ENCODE measurements around the gene CFAP251. TPM values are rescaled to one million over a fixed set of nuclear protein-coding genes. Genes with fewer than 3 reads are reported as not detected.

The CFAP251 gene
- total RNA-seq, 1 donor from 2014 or later = 0.48 TPM

DNA sequence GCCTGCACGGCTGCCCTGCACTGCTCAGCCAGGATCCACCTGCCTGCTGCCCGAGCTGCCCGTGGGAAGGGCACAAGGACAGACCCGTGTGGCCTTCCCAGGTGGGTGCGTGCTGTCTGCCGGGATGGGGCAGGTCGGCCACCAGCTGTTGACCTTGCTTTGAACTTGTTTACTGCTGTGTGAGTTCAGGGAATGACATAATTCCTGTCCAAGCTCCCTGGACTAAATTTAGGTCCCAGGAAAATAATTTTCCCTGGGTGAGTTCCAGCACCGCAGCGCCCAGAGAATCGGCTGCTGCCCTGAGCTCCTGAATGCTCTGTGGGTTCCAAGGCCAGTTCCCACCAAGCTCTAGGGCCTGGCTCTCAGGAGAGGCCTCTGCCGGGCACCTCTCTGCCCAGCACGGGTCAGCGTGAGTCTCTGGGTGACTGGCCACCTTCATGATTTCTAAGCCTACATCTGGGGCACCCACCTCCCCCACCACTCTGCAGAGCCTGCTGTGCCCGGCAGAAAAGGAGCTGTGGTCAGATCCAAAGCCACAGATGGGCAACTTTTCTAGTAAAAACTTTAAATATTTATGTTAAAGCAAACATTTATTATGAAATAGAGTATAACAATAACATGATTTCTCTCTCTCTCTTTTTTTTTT is 133.0 kb downstream of the CFAP251 start:
- intact Hi-C loops (cut with micrococcal nuclease) = no loop called here

DNA sequence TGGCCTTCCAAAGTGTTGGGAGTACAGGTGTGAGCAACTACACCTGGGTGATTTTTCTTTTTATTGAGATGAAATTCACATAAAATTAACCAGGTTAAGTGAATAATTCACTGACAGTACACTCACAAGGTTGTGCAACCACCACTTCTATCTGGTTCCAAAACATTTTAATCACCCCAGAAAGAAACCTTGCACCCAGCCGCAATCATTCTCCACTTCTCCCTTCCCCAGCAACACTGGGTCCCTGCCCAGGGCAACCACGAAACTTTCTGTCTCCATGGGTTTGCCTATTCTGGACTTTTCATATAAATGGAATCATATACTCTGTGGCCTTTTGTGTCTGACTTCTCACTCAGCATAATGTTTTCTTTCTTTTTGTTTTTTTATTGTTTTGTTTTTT is 133.9 kb downstream of the CFAP251 start:
- intact Hi-C loops (cut with micrococcal nuclease) = no loop called here

Other genes starting within 250 kb of the CFAP251 start
- gene MORN3, start 248.9 kb upstream of the CFAP251 start, total RNA-seq = 0.82 and 0.84 TPM in 2 replicates
- 8.5 and 8.6 TPM in 2 replicates for gene TMEM120B, start 205.8 kb upstream of the CFAP251 start, total RNA-seq
- 108 and 116 TPM in 2 replicates for gene RHOF, start 124.9 kb upstream of the CFAP251 start, total RNA-seq
- 32.6 and 32.7 TPM in 2 replicates for gene SETD1B, start 114.6 kb upstream of the CFAP251 start, total RNA-seq
- gene HPD, start 59.7 kb upstream of the CFAP251 start, total RNA-seq = not detected in 2 replicates
- gene PSMD9, start 29.8 kb upstream of the CFAP251 start, total RNA-seq = 56.2 and 66.2 TPM in 2 replicates
- 7.1 and 7.3 TPM in 2 replicates for gene BCL7A, start 103.3 kb downstream of the CFAP251 start, total RNA-seq
- gene MLXIP, start 160.2 kb downstream of the CFAP251 start, total RNA-seq = 42.1 and 44.7 TPM in 2 replicates